Measurements from ENCODE around the gene CSAD.

GRCh38 chr12:53160000-53160399, 20.7 kb downstream of the CSAD start:
- no peak for TF ChIP-seq CTCF (IDR thresholded peaks at IDR 0.05; ENCODE audit: low read length)
- TF ChIP-seq EZH2 (optimal IDR thresholded peaks at IDR 0.05; ENCODE audit: low read depth, low read length), result no peak

Measured in MM.1S (cell line).